ENCODE data around the gene HIVEP2. TPM values are rescaled to one million over a fixed set of nuclear protein-coding genes. Genes with fewer than 3 reads are reported as not detected.

Gene HIVEP2
- total RNA-seq, 1 experiment from 2014 or later, result 4.2 TPM

GRCh38 chr6:142965164-142965563, 20.2 kb upstream of the HIVEP2 start:
- Histone ChIP-seq H3K23me2 (ENCODE audit: insufficient read length, low read depth, low read length, poor library complexity, severe bottlenecking) (no peaks in the 10 kb centered on the region), H2AK5ac (ENCODE audit: insufficient read length, low read length) (no peak overlapping the region)
- WGBS (ENCODE audit: extremely low coverage, insufficient read length, low lambda C conversion rate), result no CpG with 5 or more reads among the region's 1 CpG

More at GRCh38 chr6:142965164-142965563, 20.2 kb upstream of the HIVEP2 start:
- H2BK15ac ChIP-seq (ENCODE audit: low read depth, low read length), result no peak overlapping the region
- TF ChIP-seq, protein P1, sequence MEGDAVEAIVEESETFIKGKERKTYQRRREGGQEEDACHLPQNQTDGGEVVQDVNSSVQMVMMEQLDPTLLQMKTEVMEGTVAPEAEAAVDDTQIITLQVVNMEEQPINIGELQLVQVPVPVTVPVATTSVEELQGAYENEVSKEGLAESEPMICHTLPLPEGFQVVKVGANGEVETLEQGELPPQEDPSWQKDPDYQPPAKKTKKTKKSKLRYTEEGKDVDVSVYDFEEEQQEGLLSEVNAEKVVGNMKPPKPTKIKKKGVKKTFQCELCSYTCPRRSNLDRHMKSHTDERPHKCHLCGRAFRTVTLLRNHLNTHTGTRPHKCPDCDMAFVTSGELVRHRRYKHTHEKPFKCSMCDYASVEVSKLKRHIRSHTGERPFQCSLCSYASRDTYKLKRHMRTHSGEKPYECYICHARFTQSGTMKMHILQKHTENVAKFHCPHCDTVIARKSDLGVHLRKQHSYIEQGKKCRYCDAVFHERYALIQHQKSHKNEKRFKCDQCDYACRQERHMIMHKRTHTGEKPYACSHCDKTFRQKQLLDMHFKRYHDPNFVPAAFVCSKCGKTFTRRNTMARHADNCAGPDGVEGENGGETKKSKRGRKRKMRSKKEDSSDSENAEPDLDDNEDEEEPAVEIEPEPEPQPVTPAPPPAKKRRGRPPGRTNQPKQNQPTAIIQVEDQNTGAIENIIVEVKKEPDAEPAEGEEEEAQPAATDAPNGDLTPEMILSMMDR (conservative IDR thresholded peaks at IDR 0.05), result no peak
- H4K20me1 ChIP-seq (ENCODE audit: control insufficient read depth, insufficient read depth, insufficient read length), result no peaks in the 10 kb centered on the region
- no peak overlapping the region for H4K91ac ChIP-seq (ENCODE audit: insufficient read length, low read depth, low read length)
- no peaks in the 10 kb centered on the region for H3K4me1 ChIP-seq (ENCODE audit: insufficient read depth, low read length)
- H3T11ph ChIP-seq (ENCODE audit: low read length), result no peak overlapping the region
- no peaks in the 10 kb centered on the region for H3K79me1 ChIP-seq (ENCODE audit: insufficient read depth, low read depth, low read length, poor library complexity, severe bottlenecking)
- H2BK120ac ChIP-seq (ENCODE audit: low read depth, low read length, poor library complexity, severe bottlenecking), result no peak overlapping the region
- no peaks in the 10 kb centered on the region for H3K27me3 Mint-ChIP-seq (ENCODE audit: low read depth)
- no peak overlapping the region for H2BK12ac ChIP-seq (ENCODE audit: insufficient read length, low read depth, low read length)
- H2AFZ ChIP-seq (ENCODE audit: low read length), result no peak overlapping the region
- H2BK5ac ChIP-seq (ENCODE audit: insufficient read length, low read length), result no peak overlapping the region
- H3K14ac ChIP-seq (ENCODE audit: insufficient read depth, low read length), result no peak overlapping the region
- no peak overlapping the region for H3K4me2 ChIP-seq (ENCODE audit: insufficient read depth, insufficient read length, low read length)
- no peak overlapping the region for H3K4ac ChIP-seq (ENCODE audit: low read depth, low read length)
- no peak overlapping the region for H2BK20ac ChIP-seq (ENCODE audit: low read depth, low read length, poor library complexity, severe bottlenecking)
- H4K8ac ChIP-seq (replicated peaks; ENCODE audit: insufficient read length, low read depth, low read length), result no peak overlapping the region
- no peaks in the 10 kb centered on the region for H3K27me3 ChIP-seq (ENCODE audit: insufficient read depth, low read length)
- no peak overlapping the region for H3K56ac ChIP-seq (ENCODE audit: insufficient read length, low read depth, low read length)
- H4K5ac ChIP-seq (ENCODE audit: insufficient read length, low read depth, low read length), result no peak overlapping the region
- H3K36me3 Mint-ChIP-seq (ENCODE audit: insufficient read depth in 1 of 3, low read depth in 3 of 3), result no peaks in the 10 kb centered on the region
- no peak overlapping the region for H3K27ac ChIP-seq (ENCODE audit: insufficient read length, low read depth, low read length)
- no peak overlapping the region for H3K4me3 Mint-ChIP-seq
- no peak overlapping the region for H3K23ac ChIP-seq (ENCODE audit: insufficient read length, low read depth, low read length)
- no peak overlapping the region for H3K27ac Mint-ChIP-seq
- H3K9me3 ChIP-seq (ENCODE audit: control insufficient read depth, low read depth, low read length), result no peaks in the 10 kb centered on the region
- H3K9ac ChIP-seq (ENCODE audit: extremely low read depth, insufficient read length, low read length), result no peak overlapping the region
- H3K18ac ChIP-seq (ENCODE audit: insufficient read length, low read depth, low read length), result no peak overlapping the region
- no peaks in the 10 kb centered on the region for H3K79me2 ChIP-seq (ENCODE audit: insufficient read depth, low read length)
- peaks cover 0 to 4% of the 10 kb centered on the region in 2 experiments; a peak in 1 of 5 replicates for H3K9me3 Mint-ChIP-seq
- no peaks in the 10 kb centered on the region for H3K4me1 Mint-ChIP-seq
- DNase-seq, result no peak
